Inflammatory macrophage treated with lipopolysaccharide for 1 hour (primary cell): ENCODE results near the gene NPAS3.

Source experiments
- DNase-seq, 2 donors: peaks; one replicate each; pipeline ENCODE4 v3.0.0-alpha.2; 2020 to 2022

The NPAS3 gene

GRCh38 chr14:33491112-33491511 lies 552.4 kb downstream of the NPAS3 start:
- no peak for DNase-seq

- DNase-seq: no peak
These were observed 553.8 kb downstream of the NPAS3 start for GRCh38 chr14:33492491-33492890.

- no peak for DNase-seq
These were observed 554.6 kb downstream of the NPAS3 start for GRCh38 chr14:33493266-33493665.

GRCh38 chr14:33493990-33494389 lies 555.3 kb downstream of the NPAS3 start:
- DNase-seq: no peak

- DNase-seq: no peak
These were observed 561.0 kb downstream of the NPAS3 start for GRCh38 chr14:33499687-33500086.

GRCh38 chr14:33504246-33505099 lies 565.8 kb downstream of the NPAS3 start:
- DNase-seq: no peak

GRCh38 chr14:33505266-33505962 lies 566.7 kb downstream of the NPAS3 start:
- DNase-seq: no peak

GRCh38 chr14:33505963-33506329 lies 567.3 kb downstream of the NPAS3 start:
- no peak for DNase-seq

- DNase-seq: no peak
These were observed 569.7 kb downstream of the NPAS3 start for GRCh38 chr14:33508126-33509062.

- no peak for DNase-seq
These were observed 570.8 kb downstream of the NPAS3 start for GRCh38 chr14:33509454-33509853.

- DNase-seq: no peak
These were observed 571.4 kb downstream of the NPAS3 start for GRCh38 chr14:33510063-33510481.

- DNase-seq: no peak
These were observed 572.3 kb downstream of the NPAS3 start for GRCh38 chr14:33510991-33511390.

GRCh38 chr14:33511851-33512640 lies 573.4 kb downstream of the NPAS3 start:
- DNase-seq: no peak

GRCh38 chr14:33515441-33515840 lies 576.8 kb downstream of the NPAS3 start:
- DNase-seq: no peak

- DNase-seq: no peak
These were observed 577.2 kb downstream of the NPAS3 start for GRCh38 chr14:33515899-33516298.

- DNase-seq: no peak
These were observed 578.3 kb downstream of the NPAS3 start for GRCh38 chr14:33516898-33517436.

- no peak for DNase-seq
These were observed 582.5 kb downstream of the NPAS3 start for GRCh38 chr14:33521192-33521591.

GRCh38 chr14:33524244-33524643 lies 585.6 kb downstream of the NPAS3 start:
- no peak for DNase-seq

- DNase-seq: no peak
These were observed 586.9 kb downstream of the NPAS3 start for GRCh38 chr14:33525626-33526025.

- no peak for DNase-seq
These were observed 588.5 kb downstream of the NPAS3 start for GRCh38 chr14:33527023-33527634.

GRCh38 chr14:33528655-33529054 lies 590.0 kb downstream of the NPAS3 start:
- DNase-seq: no peak
